Osteoblast (primary cell): Measurements from ENCODE around the gene HBS1L. TPM values are rescaled to one million over a fixed set of nuclear protein-coding genes. Genes with fewer than 3 reads are reported as not detected.

Experiments used
- DNase-seq: peaks from one replicate; pipeline ENCODE4 v3.0.0; 2011; ENCODE audit warnings: low spot score, mixed read lengths; ENCODE audit not compliant: insufficient read length; ENCODE audit errors: missing footprints
- H2AFZ ChIP-seq: 2 replicates; pipeline ENCODE4 v1.6.0; 2011; ENCODE audit warnings: mild to moderate bottlenecking, low read length
- H3K27ac ChIP-seq: 2 replicates; pipeline ENCODE4 v1.5.1; 2011; ENCODE audit warnings: mild to moderate bottlenecking, low read depth, low read length, moderate library complexity
- H3K27me3 ChIP-seq: 2 replicates; pipeline ENCODE4 v1.6.0; 2012; ENCODE audit warnings: mild to moderate bottlenecking, control low read depth, inconsistent platforms, low read length, moderate library complexity; ENCODE audit not compliant: insufficient read depth
- H3K36me3 ChIP-seq: 2 replicates; pipeline ENCODE4 v1.5.1; 2011; ENCODE audit warnings: mild to moderate bottlenecking, low read length, control low read depth, moderate library complexity; ENCODE audit not compliant: insufficient read depth
- H3K4me1 ChIP-seq: 2 replicates; pipeline ENCODE4 v1.5.1; 2011; ENCODE audit warnings: mild to moderate bottlenecking, low read length, control low read depth, moderate library complexity; ENCODE audit not compliant: insufficient read depth
- H3K4me2 ChIP-seq: 2 replicates; pipeline ENCODE4 v1.6.0; 2011; ENCODE audit warnings: mild to moderate bottlenecking, low read length; ENCODE audit not compliant: insufficient read depth
- H3K4me3 ChIP-seq: fragments of 200-600 bp; sonication (generic); 3 replicates; pipeline ENCODE4 v1.5.1; 2012; ENCODE audit warnings: mild to moderate bottlenecking, low read length, inconsistent platforms; ENCODE audit not compliant: insufficient read depth
- H3K79me2 ChIP-seq: 2 replicates; pipeline ENCODE4 v1.6.0; 2012; ENCODE audit warnings: mild to moderate bottlenecking, low read length, control low read depth, inconsistent platforms; ENCODE audit not compliant: insufficient read depth
- H3K9me3 ChIP-seq: 2 replicates; pipeline ENCODE4 v1.5.1; 2011; ENCODE audit warnings: low read depth, low read length, control low read depth
- H4K20me1 ChIP-seq: 2 replicates; pipeline ENCODE4 v1.6.0; 2012; ENCODE audit warnings: mild to moderate bottlenecking, low read length, control low read depth; ENCODE audit not compliant: insufficient read depth
- total RNA-seq: library from RNA; depleted of rRNA; stranded (reverse); fragments of >200 nt; gene quantifications from 2 replicates; pipeline ENCODE4 v1.2.3, GENCODE V29; 2012
- TF ChIP-seq, protein P1 (sequence below): IDR thresholded peaks from 2 replicates; pipeline ENCODE4 v1.5.1; 2011; ENCODE audit warnings: mild to moderate bottlenecking, low read depth, low read length, moderate library complexity; ENCODE audit errors: extremely low read depth

HBS1L gene
- total RNA-seq, 1 donor, result 94.8 TPM

DNA sequence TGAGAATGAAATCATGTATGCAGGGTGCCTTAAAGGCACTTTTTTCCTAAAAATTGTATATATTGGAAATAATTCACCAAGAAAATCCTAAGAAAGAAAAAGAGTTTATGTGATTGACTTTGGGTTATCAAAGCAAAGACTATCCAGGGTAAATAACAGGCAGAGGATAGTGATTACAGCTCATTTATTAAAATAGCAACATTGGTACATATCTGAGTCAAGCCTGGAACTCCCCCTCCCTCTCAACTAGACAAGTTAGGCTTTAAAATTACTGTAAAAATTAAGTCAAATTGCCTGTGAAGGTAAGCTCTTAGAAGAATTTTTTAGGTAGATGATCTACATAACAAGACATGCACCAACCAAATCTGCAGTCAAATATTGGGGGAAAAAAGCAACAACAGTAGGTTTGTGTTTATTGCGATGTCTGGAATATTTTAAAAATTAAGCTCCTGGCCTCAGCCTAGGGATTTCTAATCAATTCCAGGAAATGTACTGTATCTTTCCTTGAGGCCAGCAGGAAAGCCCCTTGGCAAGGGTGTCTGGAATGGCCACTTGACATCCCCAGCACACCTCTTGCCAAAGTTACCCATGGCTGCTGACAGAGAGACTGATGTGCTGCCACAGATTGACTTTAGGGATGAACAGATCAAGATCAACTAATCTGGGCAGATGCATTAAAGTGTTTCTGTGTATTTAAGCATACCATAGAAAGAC is 31.2 kb upstream of the HBS1L start:
- DNase-seq, result no peak
- Histone ChIP-seq H4K20me1 (no peaks in the 10 kb centered on the region), H3K79me2 (no peaks in the 10 kb centered on the region), H2AFZ (no peak overlapping the region), H3K27ac (no peak overlapping the region), H3K9me3 (no peaks in the 10 kb centered on the region), H3K4me1 (peaks cover 4% of the 10 kb centered on the region), H3K36me3 (no peaks in the 10 kb centered on the region), H3K27me3 (peaks cover 24% of the 10 kb centered on the region), H3K4me2 (peak overlapping the region; percentile 3), H3K4me3 (no peak overlapping the region)
- TF ChIP-seq, protein P1, sequence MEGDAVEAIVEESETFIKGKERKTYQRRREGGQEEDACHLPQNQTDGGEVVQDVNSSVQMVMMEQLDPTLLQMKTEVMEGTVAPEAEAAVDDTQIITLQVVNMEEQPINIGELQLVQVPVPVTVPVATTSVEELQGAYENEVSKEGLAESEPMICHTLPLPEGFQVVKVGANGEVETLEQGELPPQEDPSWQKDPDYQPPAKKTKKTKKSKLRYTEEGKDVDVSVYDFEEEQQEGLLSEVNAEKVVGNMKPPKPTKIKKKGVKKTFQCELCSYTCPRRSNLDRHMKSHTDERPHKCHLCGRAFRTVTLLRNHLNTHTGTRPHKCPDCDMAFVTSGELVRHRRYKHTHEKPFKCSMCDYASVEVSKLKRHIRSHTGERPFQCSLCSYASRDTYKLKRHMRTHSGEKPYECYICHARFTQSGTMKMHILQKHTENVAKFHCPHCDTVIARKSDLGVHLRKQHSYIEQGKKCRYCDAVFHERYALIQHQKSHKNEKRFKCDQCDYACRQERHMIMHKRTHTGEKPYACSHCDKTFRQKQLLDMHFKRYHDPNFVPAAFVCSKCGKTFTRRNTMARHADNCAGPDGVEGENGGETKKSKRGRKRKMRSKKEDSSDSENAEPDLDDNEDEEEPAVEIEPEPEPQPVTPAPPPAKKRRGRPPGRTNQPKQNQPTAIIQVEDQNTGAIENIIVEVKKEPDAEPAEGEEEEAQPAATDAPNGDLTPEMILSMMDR, result no peak

DNA sequence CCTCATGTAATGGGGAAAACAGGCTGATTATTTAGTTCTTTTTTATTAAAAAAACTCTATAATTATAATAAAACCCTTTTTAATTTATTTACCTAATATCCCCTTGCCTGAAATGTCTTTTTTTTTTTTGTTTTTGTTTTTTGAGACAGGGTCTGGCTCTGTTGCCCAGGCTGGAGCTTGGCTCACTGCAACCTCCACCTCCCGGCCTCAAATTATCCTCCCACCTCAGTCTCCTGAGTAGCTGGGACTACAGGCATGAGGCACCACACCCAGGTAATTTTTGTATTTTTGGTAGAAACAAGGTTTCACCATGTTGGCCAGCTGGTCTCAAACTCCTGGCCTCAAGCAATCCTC is 30.3 kb upstream of the HBS1L start:
- Histone ChIP-seq H3K9me3 (no peaks in the 10 kb centered on the region), H3K27ac (no peak overlapping the region), H4K20me1 (no peaks in the 10 kb centered on the region), H3K79me2 (no peaks in the 10 kb centered on the region), H3K36me3 (no peaks in the 10 kb centered on the region), H3K4me2 (no peak overlapping the region), H3K4me3 (no peak overlapping the region), H3K4me1 (peaks cover 4% of the 10 kb centered on the region), H2AFZ (no peak overlapping the region), H3K27me3 (peaks cover 23% of the 10 kb centered on the region)
- TF ChIP-seq, protein P1, result no peak
- DNase-seq, result no peak

- DNase-seq, result no peak
- no peaks in the 10 kb centered on the region for H3K36me3 ChIP-seq
- H4K20me1 ChIP-seq, result no peaks in the 10 kb centered on the region
- H3K79me2 ChIP-seq, result no peaks in the 10 kb centered on the region
- peaks cover 4% of the 10 kb centered on the region for H3K4me1 ChIP-seq
- no peak overlapping the region for H2AFZ ChIP-seq
- no peak overlapping the region for H3K27ac ChIP-seq
- no peak overlapping the region for H3K4me2 ChIP-seq
- no peaks in the 10 kb centered on the region for H3K9me3 ChIP-seq
- H3K27me3 ChIP-seq, result peaks cover 23% of the 10 kb centered on the region
- H3K4me3 ChIP-seq, result no peak overlapping the region
- TF ChIP-seq, protein P1, result no peak
These were observed 29.6 kb upstream of the HBS1L start for GRCh38 chr6:135084001-135084915.

DNA sequence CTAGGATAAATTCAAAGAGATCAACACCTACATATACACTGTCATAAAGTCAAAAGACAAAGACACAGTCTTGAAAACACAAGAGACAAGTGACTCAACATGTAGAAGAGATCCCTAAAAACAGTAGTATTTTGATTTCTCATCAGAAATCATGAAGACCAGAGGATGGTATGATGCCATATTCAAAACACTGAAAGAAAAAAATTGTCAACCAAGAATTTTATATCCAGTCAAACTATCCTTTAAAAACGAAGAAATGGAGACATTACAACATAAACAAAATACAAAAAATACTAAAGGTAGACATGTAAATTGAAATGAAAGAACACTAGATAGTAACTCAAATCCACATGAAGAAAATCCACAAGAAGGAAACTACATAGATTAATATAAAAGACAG is 27.3 kb upstream of the HBS1L start:
- no peak overlapping the region for H2AFZ ChIP-seq

More for the DNA sequence above, 27.3 kb upstream of the HBS1L start:
- DNase-seq, result no peak
- no peaks in the 10 kb centered on the region for H3K36me3 ChIP-seq
- H3K27me3 ChIP-seq, result peaks cover 28% of the 10 kb centered on the region
- TF ChIP-seq, protein P1, result no peak
- no peak overlapping the region for H3K4me3 ChIP-seq
- H3K9me3 ChIP-seq, result no peaks in the 10 kb centered on the region
- no peaks in the 10 kb centered on the region for H3K4me1 ChIP-seq
- H3K27ac ChIP-seq, result no peak overlapping the region
- no peaks in the 10 kb centered on the region for H4K20me1 ChIP-seq
- no peak overlapping the region for H3K4me2 ChIP-seq
- no peaks in the 10 kb centered on the region for H3K79me2 ChIP-seq
